Measurements from ENCODE around the gene CALML6.

Gene CALML6

GRCh38 chr1:1946540-1946939 lies 31.5 kb downstream of the CALML6 start:
- peak in 1 of 2 experiments; percentile 31 for DNase-seq

GRCh38 chr1:1947493-1947892 lies 32.4 kb downstream of the CALML6 start:
- DNase-seq, result peak; percentile 79 to 91

GRCh38 chr1:1948783-1949182 lies 33.7 kb downstream of the CALML6 start:
- DNase-seq, result no peak

GRCh38 chr1:1950940-1951339 lies 35.9 kb downstream of the CALML6 start:
- no peak for DNase-seq

- no peak for DNase-seq
Measured at GRCh38 chr1:1954015-1954414, 39.0 kb downstream of the CALML6 start.

GRCh38 chr1:1954831-1955441 lies 39.9 kb downstream of the CALML6 start:
- DNase-seq, result no peak

- no peak for DNase-seq
Measured at GRCh38 chr1:1955621-1956094, 40.6 kb downstream of the CALML6 start.

GRCh38 chr1:1956101-1956500 lies 41.0 kb downstream of the CALML6 start:
- no peak for DNase-seq

- DNase-seq, result no peak
Measured at GRCh38 chr1:1956586-1957532, 41.8 kb downstream of the CALML6 start.

- DNase-seq, result no peak
Measured at GRCh38 chr1:1957533-1957961, 42.5 kb downstream of the CALML6 start.

- DNase-seq, result no peak
Measured at GRCh38 chr1:1958071-1958541, 43.0 kb downstream of the CALML6 start.

- no peak for DNase-seq
Measured at GRCh38 chr1:1959459-1959839, 44.4 kb downstream of the CALML6 start.

- DNase-seq, result peak; percentile 83 to 88
Measured at GRCh38 chr1:1959840-1960479, 44.9 kb downstream of the CALML6 start.

- no peak for DNase-seq
Measured at GRCh38 chr1:1960480-1961196, 45.6 kb downstream of the CALML6 start.

GRCh38 chr1:1962752-1963151 lies 47.7 kb downstream of the CALML6 start:
- DNase-seq, result no peak

- no peak for DNase-seq
Measured at GRCh38 chr1:1963570-1963969, 48.5 kb downstream of the CALML6 start.

- DNase-seq, result no peak
Measured at GRCh38 chr1:1964811-1965210, 49.8 kb downstream of the CALML6 start.

GRCh38 chr1:1965546-1965945 lies 50.5 kb downstream of the CALML6 start:
- no peak for DNase-seq

GRCh38 chr1:1966071-1966740 lies 51.1 kb downstream of the CALML6 start:
- DNase-seq, result no peak

Data from SHP77 (cell line).